Cardiac muscle cell (in vitro differentiated cells and primary cell): Measurements from ENCODE around the gene LENEP. TPM values are rescaled to one million over a fixed set of nuclear protein-coding genes. Genes with fewer than 3 reads are reported as not detected.

ENCODE experiments used
- DNase-seq, 2 donors: peaks; one replicate each; pipeline versions ENCODE4 v3.0.0 to v3.0.0-alpha.2; 2010 to 2017; ENCODE audit warnings: low read depth in 1 of 2, low spot score in 1 of 2
- H3K27ac ChIP-seq: fragments of 200-600 bp; sonication (generic); 2 replicates; pipeline ENCODE4 v1.5.1; 2016
- H3K27me3 ChIP-seq: fragments of 200-600 bp; sonication (generic); 2 replicates; pipeline ENCODE4 v1.6.0; 2016; ENCODE audit warnings: control low read depth
- H3K36me3 ChIP-seq: fragments of 200-600 bp; sonication (generic); 2 replicates; pipeline ENCODE4 v1.5.1; 2016; ENCODE audit warnings: control low read depth
- H3K4me1 ChIP-seq: fragments of 200-600 bp; sonication (generic); 2 replicates; pipeline ENCODE4 v1.8.1; 2017; ENCODE audit warnings: low read depth, mild to moderate bottlenecking, mixed run types
- H3K4me3 ChIP-seq: fragments of 200-600 bp; sonication (generic); 2 replicates; pipeline ENCODE4 v1.5.1; 2016; ENCODE audit warnings: mild to moderate bottlenecking
- H3K9me3 ChIP-seq: fragments of 200-600 bp; sonication (generic); 2 replicates; pipeline ENCODE4 v1.5.1; 2017; ENCODE audit warnings: low read depth, mild to moderate bottlenecking, control low read depth
- polyA plus RNA-seq: library from polyadenylated mRNA; unstranded; fragments of >200 nt; fragmentation: Nextera tagmentation; extraction: Ambion mirVana; gene quantifications from 2 replicates; pipeline ENCODE4 v1.2.1, GENCODE V29; 2016
- total RNA-seq: library from RNA; depleted of rRNA; stranded (reverse); fragments of >200 nt; gene quantifications from 2 replicates; pipeline ENCODE4 v1.2.3, GENCODE V29; 2016
- TF ChIP-seq, protein P1 (sequence below): IDR thresholded peaks from 2 replicates; pipeline ENCODE4 v1.5.1; 2012; ENCODE audit warnings: low read depth, mild to moderate bottlenecking, low read length

Gene LENEP
- total and polyA plus RNA-seq, 2 experiments from 2014 or later, result 0.72 TPM; not detected in 1

GRCh38 chr1:155009742-155010141, 16.4 kb downstream of the LENEP start:
- DNase-seq, result no peak

DNA sequence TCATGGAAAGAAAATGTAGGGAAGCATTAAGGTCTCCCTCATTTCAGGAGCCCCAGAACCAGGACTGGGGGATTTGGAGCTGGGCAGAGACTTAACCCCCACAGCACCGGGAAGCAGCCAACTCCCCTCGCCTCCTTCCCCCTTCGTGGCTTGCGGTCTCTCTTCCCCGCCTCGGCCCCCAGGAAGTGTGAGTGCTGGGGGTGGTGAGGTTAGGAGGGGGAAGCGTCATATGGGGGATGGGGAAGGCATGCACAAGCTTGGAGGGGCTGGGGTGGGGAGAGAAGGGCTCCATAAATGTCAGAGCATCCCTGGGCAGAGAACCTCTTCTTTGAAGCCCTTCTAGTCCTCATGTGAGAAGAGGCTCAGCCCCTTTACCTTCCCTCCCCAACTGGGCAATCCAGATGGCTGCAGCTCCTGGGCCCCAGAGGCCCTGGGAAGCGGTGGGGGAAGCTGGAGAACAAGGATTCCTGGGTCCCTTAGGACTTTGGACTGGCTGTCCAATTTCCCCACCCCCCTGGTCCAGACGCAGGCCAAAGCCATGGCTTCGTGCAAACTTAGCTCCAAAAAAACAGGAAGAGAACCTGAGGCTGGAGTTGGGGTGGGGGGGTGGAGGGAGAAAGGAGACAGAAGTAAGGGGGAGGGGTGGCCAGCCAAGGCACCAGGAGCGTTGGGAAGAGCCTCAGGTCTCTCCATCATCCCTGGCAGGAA, 17.0 kb downstream of the LENEP start:
- H3K4me3 ChIP-seq, result no peak overlapping the region
- DNase-seq, result no peak
- H3K36me3 ChIP-seq, result no peaks in the 10 kb centered on the region
- no peak overlapping the region for H3K27ac ChIP-seq
- H3K27me3 ChIP-seq, result no peaks in the 10 kb centered on the region
- H3K9me3 ChIP-seq, result no peaks in the 10 kb centered on the region
- no peaks in the 10 kb centered on the region for H3K4me1 ChIP-seq
- TF ChIP-seq, protein P1, sequence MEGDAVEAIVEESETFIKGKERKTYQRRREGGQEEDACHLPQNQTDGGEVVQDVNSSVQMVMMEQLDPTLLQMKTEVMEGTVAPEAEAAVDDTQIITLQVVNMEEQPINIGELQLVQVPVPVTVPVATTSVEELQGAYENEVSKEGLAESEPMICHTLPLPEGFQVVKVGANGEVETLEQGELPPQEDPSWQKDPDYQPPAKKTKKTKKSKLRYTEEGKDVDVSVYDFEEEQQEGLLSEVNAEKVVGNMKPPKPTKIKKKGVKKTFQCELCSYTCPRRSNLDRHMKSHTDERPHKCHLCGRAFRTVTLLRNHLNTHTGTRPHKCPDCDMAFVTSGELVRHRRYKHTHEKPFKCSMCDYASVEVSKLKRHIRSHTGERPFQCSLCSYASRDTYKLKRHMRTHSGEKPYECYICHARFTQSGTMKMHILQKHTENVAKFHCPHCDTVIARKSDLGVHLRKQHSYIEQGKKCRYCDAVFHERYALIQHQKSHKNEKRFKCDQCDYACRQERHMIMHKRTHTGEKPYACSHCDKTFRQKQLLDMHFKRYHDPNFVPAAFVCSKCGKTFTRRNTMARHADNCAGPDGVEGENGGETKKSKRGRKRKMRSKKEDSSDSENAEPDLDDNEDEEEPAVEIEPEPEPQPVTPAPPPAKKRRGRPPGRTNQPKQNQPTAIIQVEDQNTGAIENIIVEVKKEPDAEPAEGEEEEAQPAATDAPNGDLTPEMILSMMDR, result no peak

More at GRCh38 chr1:155009742-155010141, 16.4 kb downstream of the LENEP start:
- H3K36me3 ChIP-seq, result no peaks in the 10 kb centered on the region
- H3K27ac ChIP-seq, result no peak overlapping the region
- no peaks in the 10 kb centered on the region for H3K4me1 ChIP-seq
- no peaks in the 10 kb centered on the region for H3K27me3 ChIP-seq
- TF ChIP-seq, protein P1, result no peak
- H3K9me3 ChIP-seq, result no peaks in the 10 kb centered on the region
- no peak overlapping the region for H3K4me3 ChIP-seq

GRCh38 chr1:155011004-155011416, 17.6 kb downstream of the LENEP start:
- TF ChIP-seq, protein P1, result no peak
- no peaks in the 10 kb centered on the region for H3K4me1 ChIP-seq

GRCh38 chr1:155011437-155012025, 18.1 kb downstream of the LENEP start:
- no peak for DNase-seq
- H3K4me3 ChIP-seq, result no peak overlapping the region
- H3K4me1 ChIP-seq, result no peaks in the 10 kb centered on the region
- peaks cover 2% of the 10 kb centered on the region for H3K36me3 ChIP-seq
- no peaks in the 10 kb centered on the region for H3K27me3 ChIP-seq
- H3K9me3 ChIP-seq, result no peaks in the 10 kb centered on the region
- H3K27ac ChIP-seq, result no peak overlapping the region
- TF ChIP-seq, protein P1, result no peak

More at GRCh38 chr1:155011004-155011416, 17.6 kb downstream of the LENEP start:
- H3K36me3 ChIP-seq, result no peaks in the 10 kb centered on the region
- H3K4me3 ChIP-seq, result no peak overlapping the region
- no peaks in the 10 kb centered on the region for H3K9me3 ChIP-seq
- no peaks in the 10 kb centered on the region for H3K27me3 ChIP-seq
- no peak overlapping the region for H3K27ac ChIP-seq
- no peak for DNase-seq

DNA sequence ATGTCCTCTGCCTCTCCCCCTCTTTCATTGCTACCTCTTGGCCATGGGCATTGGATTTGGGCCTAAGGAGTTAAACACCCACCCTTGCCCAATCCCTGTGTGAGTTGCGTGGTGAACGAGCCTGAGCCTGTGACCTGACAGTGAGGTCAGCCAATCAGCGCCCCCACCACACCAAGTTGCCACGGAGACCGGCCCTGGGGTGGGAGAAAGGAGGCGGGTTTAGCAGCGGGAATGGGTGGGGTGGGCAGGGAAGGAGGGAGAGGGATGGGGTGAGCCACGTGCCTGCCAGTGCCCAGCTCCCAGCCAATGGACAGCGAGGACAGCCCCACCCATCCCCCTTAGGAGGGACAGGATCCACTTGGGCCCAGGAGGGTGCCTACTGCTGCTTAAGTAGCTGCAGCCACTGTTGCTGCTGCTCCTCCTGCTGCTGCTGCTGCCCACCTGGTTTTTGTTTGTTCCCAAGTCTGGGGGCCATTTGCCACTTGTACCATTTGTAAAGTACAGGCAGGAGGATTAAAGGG, 18.7 kb downstream of the LENEP start:
- Histone ChIP-seq H3K27me3 (no peaks in the 10 kb centered on the region), H3K27ac (peak overlapping the region; percentile 33), H3K4me3 (no peak overlapping the region), H3K9me3 (no peaks in the 10 kb centered on the region), H3K36me3 (peaks cover 3% of the 10 kb centered on the region), H3K4me1 (no peaks in the 10 kb centered on the region)
- TF ChIP-seq, protein P1, result no peak
- peak; percentile 69 to 74 for DNase-seq
